NT2/D1 (cell line): Measurements from ENCODE around the gene BIK.

Experiments used
- SUZ12 ChIP-seq: IDR thresholded peaks from 2 replicates; pipeline ENCODE4 v1.6.1; 2011; ENCODE audit not compliant: insufficient read length, insufficient read depth; ENCODE audit errors: extremely low read depth
- YY1 ChIP-seq: IDR thresholded peaks from 2 replicates; pipeline ENCODE4 v1.6.1; 2011; ENCODE audit not compliant: insufficient read length, insufficient read depth
- ZNF274 ChIP-seq: IDR thresholded peaks from 2 replicates; pipeline ENCODE4 v1.6.1; 2011; ENCODE audit warnings: mild to moderate bottlenecking, low read depth, low read length

GRCh38 chr22:43066134-43066533 lies 44.4 kb upstream of the BIK start:
- no peak for TF ChIP-seq YY1
- no peak for TF ChIP-seq ZNF274
- TF ChIP-seq SUZ12 = no peak
